HEK293 (cell line): ENCODE measurements around the gene FSD2.
A peak's percentile ranks its signal among the peaks of the same experiment; 100 is the strongest.

Experiments used
- CTCF ChIA-PET: fragments of 350-600 bp; formaldehyde crosslinking; extraction: SDS; loops from one replicate; lab custom pipeline; 2021; ENCODE audit warnings: antibody characterized with exemption; lab: Yijun Ruan, JAX
- POLR2A ChIA-PET: fragments of 300-600 bp; formaldehyde crosslinking; extraction: SDS; loops from one replicate; lab custom pipeline; 2020; ENCODE audit warnings: antibody characterized with exemption, inconsistent platforms; lab: Yijun Ruan, JAX
- H3K27ac ChIP-seq: fragments of 200-500 bp; sonication (Bioruptor generic); 2 replicates; pipeline ENCODE4 v1.5.1; 2014; ENCODE audit warnings: low read depth, low read length, control low read depth, inconsistent platforms; ENCODE audit errors: extremely low read depth
- H3K36me3 ChIP-seq, 2 experiments: fragments of 200-500 bp in 1 of 2; sonication (Bioruptor generic) in 1 of 2; 1 replicate in 1 of 2; 2 replicates in 1 of 2; pipeline ENCODE4 v1.5.1; 2014 to 2017; ENCODE audit warnings: inconsistent platforms in 2 of 2, low read length in 2 of 2; ENCODE audit not compliant: control insufficient read depth in 2 of 2, insufficient read depth in 1 of 2
- H3K4me1 ChIP-seq: fragments of 200-500 bp; sonication (Bioruptor generic); 2 replicates; pipeline ENCODE4 v1.5.1; 2014; ENCODE audit warnings: mild to moderate bottlenecking, low read length, inconsistent platforms; ENCODE audit not compliant: control insufficient read depth, insufficient read depth
- H3K4me3 ChIP-seq: 2 replicates; pipeline ENCODE4 v1.5.1; 2011; ENCODE audit warnings: low read depth, mild to moderate bottlenecking, control low read depth, low read length, moderate library complexity
- H3K9me3 ChIP-seq: fragments of 200-500 bp; sonication (Bioruptor generic); 2 replicates; pipeline ENCODE4 v1.5.1; 2014; ENCODE audit warnings: low read depth, low read length, inconsistent platforms; ENCODE audit not compliant: control insufficient read depth, insufficient read depth
- GFI1B ChIP-seq: fragments of 450-650 bp; formaldehyde crosslinking; IDR thresholded peaks from 2 replicates; pipeline ENCODE4 v1.5.1; 2016; ENCODE audit warnings: missing biosample characterization, missing genetic modification characterization
- MEIS1 ChIP-seq: sonication (generic); formaldehyde crosslinking; IDR thresholded peaks from 2 replicates; pipeline ENCODE4 v1.8.1; 2022; ENCODE audit warnings: missing genetic modification reagents, mild to moderate bottlenecking, borderline replicate concordance
- SP3 ChIP-seq: fragments of 450-650 bp; formaldehyde crosslinking; IDR thresholded peaks from 2 replicates; pipeline ENCODE4 v1.5.1; 2016; ENCODE audit warnings: missing biosample characterization, missing genetic modification characterization
- ZNF121 ChIP-seq: fragments of 450-650 bp; formaldehyde crosslinking; IDR thresholded peaks from 2 replicates; pipeline ENCODE4 v1.5.1; 2016; ENCODE audit warnings: missing biosample characterization, missing genetic modification characterization
- ZNF138 ChIP-seq: fragments of 450-650 bp; formaldehyde crosslinking; IDR thresholded peaks from 2 replicates; pipeline ENCODE4 v1.5.1; 2016; ENCODE audit warnings: missing biosample characterization, missing genetic modification characterization, borderline replicate concordance
- ZNF248 ChIP-seq: fragments of 450-650 bp; formaldehyde crosslinking; IDR thresholded peaks from 2 replicates; pipeline ENCODE4 v1.5.1; 2017; ENCODE audit warnings: missing biosample characterization, missing genetic modification characterization
- ZNF335 ChIP-seq: fragments of 450-650 bp; formaldehyde crosslinking; conservative IDR thresholded peaks from 2 replicates; pipeline ENCODE4 v1.5.1; 2016; ENCODE audit warnings: missing biosample characterization, missing genetic modification characterization
- ZNF391 ChIP-seq: fragments of 450-650 bp; formaldehyde crosslinking; IDR thresholded peaks from 2 replicates; pipeline ENCODE4 v1.5.1; 2016; ENCODE audit warnings: low read depth, missing biosample characterization, missing genetic modification characterization, borderline replicate concordance
- ZNF701 ChIP-seq: fragments of 450-650 bp; formaldehyde crosslinking; IDR thresholded peaks from 2 replicates; pipeline ENCODE4 v1.5.1; 2016; ENCODE audit warnings: missing biosample characterization, missing genetic modification characterization
- ZNF837 ChIP-seq: fragments of 450-650 bp; formaldehyde crosslinking; IDR thresholded peaks from 2 replicates; pipeline ENCODE4 v1.5.1; 2016; ENCODE audit warnings: missing biosample characterization, missing genetic modification characterization
- ZXDB ChIP-seq: fragments of 450-650 bp; formaldehyde crosslinking; IDR thresholded peaks from 2 replicates; pipeline ENCODE4 v1.5.1; 2016; ENCODE audit warnings: missing biosample characterization, missing genetic modification characterization
- TF ChIP-seq, protein P1 (sequence below): fragments of 450-650 bp; formaldehyde crosslinking; IDR thresholded peaks from 2 replicates; pipeline ENCODE4 v1.5.1; 2017; ENCODE audit warnings: missing biosample characterization, missing genetic modification characterization
- TF ChIP-seq, protein P2 (sequence below): fragments of 450-650 bp; formaldehyde crosslinking; IDR thresholded peaks from 2 replicates; pipeline ENCODE4 v1.5.1; 2017; ENCODE audit warnings: missing biosample characterization, missing genetic modification characterization
- TF ChIP-seq, protein P3 (sequence below): fragments of 450-650 bp; formaldehyde crosslinking; IDR thresholded peaks from 2 replicates; pipeline ENCODE4 v1.5.1; 2017; ENCODE audit warnings: missing biosample characterization, missing genetic modification characterization
- TF ChIP-seq, protein P4 (sequence below): fragments of 450-650 bp; formaldehyde crosslinking; IDR thresholded peaks from 2 replicates; pipeline ENCODE4 v1.5.1; 2016; ENCODE audit warnings: missing biosample characterization, missing genetic modification characterization, borderline replicate concordance

Gene FSD2

GRCh38 chr15:82790321-82790720 is 15.5 kb downstream of the FSD2 start:
- Histone ChIP-seq H3K4me1 (no peaks in the 10 kb centered on the region), H3K9me3 (no peaks in the 10 kb centered on the region), H3K36me3 (no peaks in the 10 kb centered on the region), H3K27ac (no peak overlapping the region), H3K4me3 (no peak overlapping the region)
- CTCF ChIA-PET: no interaction called here
- POLR2A ChIA-PET: no interaction called here
- TF ChIP-seq ZXDB (tag by site-specific recombination) (no peak), ZNF335 (tag by site-specific recombination) (peak; percentile 25; the same call in 1 of the 2 replicates), ZNF701 (tag by site-specific recombination) (no peak), ZNF138 (no peak), GFI1B (tag by site-specific recombination) (no peak), SP3 (tag by site-specific recombination) (no peak)
- TF ChIP-seq, protein P1, sequence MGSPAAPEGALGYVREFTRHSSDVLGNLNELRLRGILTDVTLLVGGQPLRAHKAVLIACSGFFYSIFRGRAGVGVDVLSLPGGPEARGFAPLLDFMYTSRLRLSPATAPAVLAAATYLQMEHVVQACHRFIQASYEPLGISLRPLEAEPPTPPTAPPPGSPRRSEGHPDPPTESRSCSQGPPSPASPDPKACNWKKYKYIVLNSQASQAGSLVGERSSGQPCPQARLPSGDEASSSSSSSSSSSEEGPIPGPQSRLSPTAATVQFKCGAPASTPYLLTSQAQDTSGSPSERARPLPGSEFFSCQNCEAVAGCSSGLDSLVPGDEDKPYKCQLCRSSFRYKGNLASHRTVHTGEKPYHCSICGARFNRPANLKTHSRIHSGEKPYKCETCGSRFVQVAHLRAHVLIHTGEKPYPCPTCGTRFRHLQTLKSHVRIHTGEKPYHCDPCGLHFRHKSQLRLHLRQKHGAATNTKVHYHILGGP: no peak
- TF ChIP-seq, protein P2, sequence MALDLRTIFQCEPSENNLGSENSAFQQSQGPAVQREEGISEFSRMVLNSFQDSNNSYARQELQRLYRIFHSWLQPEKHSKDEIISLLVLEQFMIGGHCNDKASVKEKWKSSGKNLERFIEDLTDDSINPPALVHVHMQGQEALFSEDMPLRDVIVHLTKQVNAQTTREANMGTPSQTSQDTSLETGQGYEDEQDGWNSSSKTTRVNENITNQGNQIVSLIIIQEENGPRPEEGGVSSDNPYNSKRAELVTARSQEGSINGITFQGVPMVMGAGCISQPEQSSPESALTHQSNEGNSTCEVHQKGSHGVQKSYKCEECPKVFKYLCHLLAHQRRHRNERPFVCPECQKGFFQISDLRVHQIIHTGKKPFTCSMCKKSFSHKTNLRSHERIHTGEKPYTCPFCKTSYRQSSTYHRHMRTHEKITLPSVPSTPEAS (tag by site-specific recombination): peak; percentile 53
- TF ChIP-seq, protein P3, sequence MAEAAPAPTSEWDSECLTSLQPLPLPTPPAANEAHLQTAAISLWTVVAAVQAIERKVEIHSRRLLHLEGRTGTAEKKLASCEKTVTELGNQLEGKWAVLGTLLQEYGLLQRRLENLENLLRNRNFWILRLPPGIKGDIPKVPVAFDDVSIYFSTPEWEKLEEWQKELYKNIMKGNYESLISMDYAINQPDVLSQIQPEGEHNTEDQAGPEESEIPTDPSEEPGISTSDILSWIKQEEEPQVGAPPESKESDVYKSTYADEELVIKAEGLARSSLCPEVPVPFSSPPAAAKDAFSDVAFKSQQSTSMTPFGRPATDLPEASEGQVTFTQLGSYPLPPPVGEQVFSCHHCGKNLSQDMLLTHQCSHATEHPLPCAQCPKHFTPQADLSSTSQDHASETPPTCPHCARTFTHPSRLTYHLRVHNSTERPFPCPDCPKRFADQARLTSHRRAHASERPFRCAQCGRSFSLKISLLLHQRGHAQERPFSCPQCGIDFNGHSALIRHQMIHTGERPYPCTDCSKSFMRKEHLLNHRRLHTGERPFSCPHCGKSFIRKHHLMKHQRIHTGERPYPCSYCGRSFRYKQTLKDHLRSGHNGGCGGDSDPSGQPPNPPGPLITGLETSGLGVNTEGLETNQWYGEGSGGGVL (tag by site-specific recombination): no peak

DNA sequence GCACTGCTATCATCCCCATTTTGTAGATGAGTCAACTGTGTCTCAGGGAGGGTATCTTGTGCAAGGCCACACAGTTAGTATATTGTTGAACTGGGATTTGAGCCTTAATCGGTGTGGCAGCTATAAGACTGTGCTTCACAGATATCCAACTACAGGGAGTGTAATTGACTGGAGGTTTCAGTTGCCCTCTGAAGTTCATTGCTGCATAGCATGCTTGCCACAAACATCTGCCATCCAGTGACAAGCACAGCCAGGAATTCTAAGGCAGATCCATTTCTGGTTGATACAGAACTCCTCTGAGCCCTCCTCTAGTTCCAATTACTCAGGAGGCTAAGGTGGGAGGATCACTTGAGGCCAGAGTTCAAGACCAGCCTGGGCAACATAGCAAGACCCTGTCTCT is 16.4 kb downstream of the FSD2 start:
- POLR2A ChIA-PET: no interaction called here
- H3K27ac ChIP-seq: no peak overlapping the region
- no peaks in the 10 kb centered on the region for H3K36me3 ChIP-seq
- no peaks in the 10 kb centered on the region for H3K9me3 ChIP-seq
- no peak overlapping the region for H3K4me3 ChIP-seq
- CTCF ChIA-PET: no interaction called here
- TF ChIP-seq ZNF121 (0 out of 2 replicates have a peak, but pooled peaks have one; percentile 30), ZNF248 (tag by site-specific recombination) (no peak)
- no peaks in the 10 kb centered on the region for H3K4me1 ChIP-seq

DNA sequence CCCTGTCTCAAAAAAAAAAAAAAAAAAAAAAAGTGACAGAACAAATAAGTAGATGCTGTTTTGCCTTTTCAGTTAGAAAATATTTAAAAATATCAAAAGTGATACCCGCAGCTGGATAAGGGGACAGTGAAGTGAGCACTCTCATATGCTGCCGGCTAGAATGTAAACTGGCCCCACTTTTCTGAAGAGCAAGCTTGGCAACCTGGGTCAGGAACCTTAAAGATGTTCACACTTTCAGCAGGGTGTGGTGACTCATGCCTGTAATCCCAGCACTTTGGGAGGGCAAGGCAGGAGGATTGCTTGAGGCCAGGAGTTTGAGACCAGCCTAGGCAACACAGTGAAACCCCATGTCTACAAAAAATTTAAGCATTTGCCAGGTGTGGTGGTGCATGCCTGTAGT is 17.4 kb downstream of the FSD2 start:
- Histone ChIP-seq H3K4me1 (no peaks in the 10 kb centered on the region), H3K9me3 (no peaks in the 10 kb centered on the region), H3K4me3 (no peak overlapping the region), H3K27ac (no peak overlapping the region), H3K36me3 (no peaks in the 10 kb centered on the region)
- ChIA-PET CTCF (no interaction called here), POLR2A (no interaction called here)
- no peak for TF ChIP-seq ZNF138
- no peak for TF ChIP-seq MEIS1 (CRISPR knock-in tag)
- no peak for TF ChIP-seq ZNF837 (tag by site-specific recombination)
- TF ChIP-seq, protein P4, sequence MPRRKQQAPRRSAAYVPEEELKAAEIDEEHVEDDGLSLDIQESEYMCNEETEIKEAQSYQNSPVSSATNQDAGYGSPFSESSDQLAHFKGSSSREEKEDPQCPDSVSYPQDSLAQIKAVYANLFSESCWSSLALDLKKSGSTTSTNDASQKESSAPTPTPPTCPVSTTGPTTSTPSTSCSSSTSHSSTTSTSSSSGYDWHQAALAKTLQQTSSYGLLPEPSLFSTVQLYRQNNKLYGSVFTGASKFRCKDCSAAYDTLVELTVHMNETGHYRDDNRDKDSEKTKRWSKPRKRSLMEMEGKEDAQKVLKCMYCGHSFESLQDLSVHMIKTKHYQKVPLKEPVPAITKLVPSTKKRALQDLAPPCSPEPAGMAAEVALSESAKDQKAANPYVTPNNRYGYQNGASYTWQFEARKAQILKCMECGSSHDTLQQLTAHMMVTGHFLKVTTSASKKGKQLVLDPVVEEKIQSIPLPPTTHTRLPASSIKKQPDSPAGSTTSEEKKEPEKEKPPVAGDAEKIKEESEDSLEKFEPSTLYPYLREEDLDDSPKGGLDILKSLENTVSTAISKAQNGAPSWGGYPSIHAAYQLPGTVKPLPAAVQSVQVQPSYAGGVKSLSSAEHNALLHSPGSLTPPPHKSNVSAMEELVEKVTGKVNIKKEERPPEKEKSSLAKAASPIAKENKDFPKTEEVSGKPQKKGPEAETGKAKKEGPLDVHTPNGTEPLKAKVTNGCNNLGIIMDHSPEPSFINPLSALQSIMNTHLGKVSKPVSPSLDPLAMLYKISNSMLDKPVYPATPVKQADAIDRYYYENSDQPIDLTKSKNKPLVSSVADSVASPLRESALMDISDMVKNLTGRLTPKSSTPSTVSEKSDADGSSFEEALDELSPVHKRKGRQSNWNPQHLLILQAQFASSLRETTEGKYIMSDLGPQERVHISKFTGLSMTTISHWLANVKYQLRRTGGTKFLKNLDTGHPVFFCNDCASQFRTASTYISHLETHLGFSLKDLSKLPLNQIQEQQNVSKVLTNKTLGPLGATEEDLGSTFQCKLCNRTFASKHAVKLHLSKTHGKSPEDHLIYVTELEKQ (tag by site-specific recombination): no peak
- TF ChIP-seq ZNF391: no peak
